ENCODE measurements around the gene ACTMAP.
"Not testable (repeated sequence)": the region's sequence is repeated elsewhere in the genome, so short reads cannot be mapped to it uniquely, and the experiment has no call there.

ACTMAP gene

DNA sequence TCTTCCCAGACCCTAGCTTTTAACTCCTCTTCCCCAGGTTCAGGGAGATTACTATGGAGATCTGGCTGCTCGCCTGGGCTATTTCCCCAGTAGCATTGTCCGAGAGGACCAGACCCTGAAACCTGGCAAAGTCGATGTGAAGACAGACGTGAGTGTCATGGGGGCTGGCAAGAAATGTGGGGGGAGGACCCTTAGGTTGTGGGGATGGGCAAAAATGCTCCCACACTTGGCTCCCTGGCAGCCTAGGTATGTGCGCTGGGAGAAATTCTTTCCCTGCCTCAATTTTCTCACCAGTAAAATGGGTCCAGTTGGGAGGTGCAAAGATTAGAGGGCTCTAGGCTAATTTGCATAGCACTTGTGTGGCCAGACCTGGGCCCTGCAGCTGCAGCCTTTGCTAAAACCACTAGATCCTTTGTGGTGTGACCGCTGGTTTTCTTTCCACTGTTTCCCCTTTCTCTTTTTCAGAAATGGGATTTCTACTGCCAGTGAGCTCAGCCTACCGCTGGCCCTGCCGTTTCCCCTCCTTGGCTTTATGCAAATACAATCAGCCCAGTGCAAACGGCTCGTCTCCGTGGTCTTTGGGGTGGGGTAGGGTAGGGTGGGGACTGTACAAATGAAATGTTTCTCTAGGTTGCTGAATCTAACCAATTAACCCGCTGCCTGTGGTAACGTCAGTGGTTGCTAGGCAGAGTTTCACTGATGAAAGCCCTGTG, 26.8 kb upstream of the ACTMAP start:
- FAIRE-seq (peak; percentile 99), DNase-seq (ENCODE audit: insufficient read length, low spot score) (peak; percentile 67)

DNA sequence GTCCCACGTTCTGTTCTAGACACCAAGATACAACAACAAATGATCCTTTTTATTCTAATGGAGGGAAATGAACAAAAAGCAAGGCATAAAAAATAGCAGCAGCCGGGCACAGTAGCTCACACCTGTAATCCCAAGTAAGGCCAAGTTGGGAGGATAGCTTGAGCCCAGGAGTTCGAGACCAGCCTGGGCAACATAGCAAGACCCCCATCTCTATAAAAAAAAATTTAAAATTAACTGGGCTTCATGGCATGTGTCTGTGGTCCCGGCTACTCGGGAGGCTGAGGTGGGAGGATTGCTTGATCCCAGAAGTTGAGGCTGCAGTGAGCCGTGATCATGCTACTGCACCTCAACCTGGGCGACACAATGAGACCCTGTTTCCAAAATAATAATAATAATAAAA, 26.1 kb upstream of the ACTMAP start:
- FAIRE-seq (no peak), DNase-seq (ENCODE audit: insufficient read length, low spot score) (no peak)

DNA sequence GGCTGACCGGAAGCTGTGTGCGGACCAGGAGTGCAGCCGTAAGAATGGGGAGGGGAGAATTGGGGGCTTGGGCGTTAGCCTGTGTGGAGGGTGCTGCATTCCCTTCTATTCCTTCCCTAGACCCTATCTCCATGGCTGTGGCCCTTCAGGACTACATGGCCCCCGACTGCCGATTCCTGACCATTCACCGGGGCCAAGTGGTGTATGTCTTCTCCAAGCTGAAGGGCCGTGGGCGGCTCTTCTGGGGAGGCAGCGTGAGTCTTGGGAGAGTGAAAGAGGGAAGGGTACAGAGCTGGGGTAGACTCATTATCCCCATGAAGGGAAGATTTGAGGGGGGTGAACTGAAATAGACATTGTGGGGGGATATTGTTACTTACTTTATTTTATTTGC, 25.4 kb upstream of the ACTMAP start:
- FAIRE-seq (no peak), DNase-seq (ENCODE audit: insufficient read length, low spot score) (no peak)

DNA sequence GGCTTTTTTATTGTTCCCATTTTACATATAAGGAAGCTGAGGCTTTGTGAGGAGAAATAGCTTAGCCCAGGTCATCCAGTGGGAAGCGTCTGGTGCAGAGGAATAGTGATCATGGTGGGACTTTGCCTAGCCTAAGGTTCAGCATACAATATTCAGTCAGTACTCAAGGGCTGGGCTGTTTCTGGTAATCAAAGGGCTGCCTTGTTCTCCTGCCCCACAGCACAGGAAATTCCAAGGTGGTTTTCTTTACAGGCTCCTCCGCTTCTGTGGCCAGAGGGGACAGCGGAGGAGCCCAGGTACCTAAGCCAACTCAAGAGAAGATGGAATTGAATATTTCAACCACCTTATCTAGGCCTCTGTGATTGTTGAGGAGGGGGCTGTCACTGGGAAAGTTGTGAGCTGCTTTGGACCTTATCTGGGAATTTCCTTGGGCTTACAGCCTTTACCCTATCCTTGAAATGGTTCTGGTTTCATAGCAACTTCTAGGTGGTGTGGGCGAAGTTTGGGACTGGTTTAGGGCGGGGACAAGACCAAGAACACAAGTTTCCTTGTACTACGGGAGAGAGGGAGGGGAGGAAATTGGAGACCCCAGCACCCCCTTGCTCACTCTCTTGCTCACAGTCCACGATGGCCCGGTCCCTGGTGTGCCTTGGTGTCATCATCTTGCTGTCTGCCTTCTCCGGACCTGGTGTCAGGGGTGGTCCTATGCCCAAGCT, 24.8 kb upstream of the ACTMAP start, which contains the start of gene MIA:
Gene MIA (plus strand): TSS at position 606 of the 716 bp plus-strand sequence. CDS start 22 bp downstream, at position 628.
- DNase-seq (ENCODE audit: insufficient read length, low spot score), result no peak
- no peak for FAIRE-seq

DNA sequence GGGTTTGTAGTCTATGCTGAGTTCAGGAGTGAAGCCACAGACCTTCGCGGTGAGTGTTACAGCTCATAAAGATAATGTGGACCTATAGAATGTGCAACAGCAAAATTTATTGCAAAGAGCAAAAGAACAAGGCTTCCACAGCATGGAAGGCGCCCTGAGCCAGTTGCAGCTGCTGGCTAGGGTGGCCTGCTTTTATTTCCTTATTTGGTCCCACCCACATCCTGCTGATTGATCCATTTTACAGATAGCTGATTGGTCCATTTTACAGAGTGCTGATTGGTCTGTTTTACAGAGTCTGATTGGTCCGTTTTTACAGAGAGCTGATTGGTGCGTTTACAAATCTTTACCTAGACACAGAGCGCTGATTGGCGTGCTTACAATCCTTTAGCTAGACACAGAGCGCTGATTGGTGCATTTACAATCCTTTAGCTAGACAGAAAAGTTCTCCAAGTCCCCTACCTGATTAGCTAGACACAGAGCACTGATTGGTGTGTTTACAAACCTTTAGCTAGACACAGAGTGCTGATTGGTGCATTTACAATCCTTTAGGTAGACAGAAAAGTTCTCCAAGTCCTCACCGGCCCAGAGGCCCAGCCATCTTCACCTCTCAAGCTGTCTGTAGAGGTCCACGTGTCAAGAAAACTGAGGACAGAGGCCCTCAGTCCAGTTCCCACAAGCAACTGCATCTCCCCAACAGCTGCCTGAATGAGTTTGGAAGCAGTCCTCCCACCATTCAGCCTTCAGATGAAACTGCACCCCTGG, 21.0 kb upstream of the ACTMAP start:
- DNase-seq (ENCODE audit: insufficient read length, low spot score); FAIRE-seq: not testable (repeated sequence)

DNA sequence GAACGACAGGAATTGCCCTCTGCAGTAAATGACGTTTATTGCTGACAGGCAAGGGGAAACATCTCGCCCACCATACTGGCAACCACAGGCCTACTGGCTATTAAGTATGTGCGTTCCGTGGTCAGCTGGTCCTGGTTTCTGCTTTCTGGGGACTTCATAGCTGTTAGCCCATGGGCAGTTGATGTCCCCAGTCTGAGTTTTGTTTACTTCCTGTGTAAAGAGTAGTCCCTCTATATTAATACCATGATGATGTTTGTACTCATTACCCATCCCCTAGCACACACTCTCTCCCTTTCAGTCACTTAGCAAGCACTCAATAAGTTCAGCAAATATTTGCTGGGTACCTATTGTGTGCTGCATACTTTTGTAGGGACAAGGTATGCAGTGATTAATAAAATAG, 18.6 kb upstream of the ACTMAP start:
- no peak for DNase-seq (ENCODE audit: insufficient read length, low spot score)
- FAIRE-seq, result no peak

DNA sequence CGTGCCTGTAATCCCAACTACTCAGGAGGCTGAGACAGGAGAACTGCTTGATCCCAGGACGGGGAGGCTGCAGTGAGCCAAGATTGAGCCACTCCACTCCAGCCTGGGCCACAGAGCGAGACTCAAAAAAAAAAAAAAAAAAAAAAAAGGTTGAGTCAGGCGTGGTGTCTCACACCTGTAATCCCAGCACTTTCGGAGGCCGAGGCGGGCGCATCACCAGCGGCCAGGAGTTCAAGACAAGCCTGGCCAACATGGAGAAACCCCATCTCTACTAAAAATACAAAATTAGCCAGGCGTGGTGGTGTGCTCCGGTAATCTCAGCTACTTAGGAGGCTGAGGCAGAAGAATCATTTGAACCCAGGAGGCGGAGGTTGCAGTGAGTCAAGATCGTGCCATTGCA, 16.1 kb upstream of the ACTMAP start:
- not testable (repeated sequence) for FAIRE-seq; DNase-seq (ENCODE audit: insufficient read length, low spot score)

DNA sequence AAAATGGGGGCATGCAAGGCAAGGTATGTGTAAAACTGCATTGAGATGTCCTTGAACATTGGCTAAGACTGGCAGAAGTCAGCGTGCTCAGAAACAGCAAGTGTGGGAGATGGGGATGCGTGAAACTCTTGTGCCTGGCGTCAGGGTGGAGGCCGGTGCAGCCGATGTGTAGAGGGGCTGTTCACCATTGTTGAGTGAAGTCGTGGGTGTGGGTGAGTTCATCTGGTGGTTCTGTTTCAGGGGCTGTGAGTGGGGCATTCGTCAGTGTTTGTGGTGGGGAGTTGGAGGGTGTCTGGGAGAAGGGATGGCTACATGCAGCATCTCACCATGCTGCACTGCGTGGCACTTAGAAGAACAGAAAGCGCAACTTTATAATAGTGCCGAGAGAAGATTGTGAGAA, 13.7 kb upstream of the ACTMAP start:
- FAIRE-seq (no peak), DNase-seq (ENCODE audit: insufficient read length, low spot score) (no peak)

DNA sequence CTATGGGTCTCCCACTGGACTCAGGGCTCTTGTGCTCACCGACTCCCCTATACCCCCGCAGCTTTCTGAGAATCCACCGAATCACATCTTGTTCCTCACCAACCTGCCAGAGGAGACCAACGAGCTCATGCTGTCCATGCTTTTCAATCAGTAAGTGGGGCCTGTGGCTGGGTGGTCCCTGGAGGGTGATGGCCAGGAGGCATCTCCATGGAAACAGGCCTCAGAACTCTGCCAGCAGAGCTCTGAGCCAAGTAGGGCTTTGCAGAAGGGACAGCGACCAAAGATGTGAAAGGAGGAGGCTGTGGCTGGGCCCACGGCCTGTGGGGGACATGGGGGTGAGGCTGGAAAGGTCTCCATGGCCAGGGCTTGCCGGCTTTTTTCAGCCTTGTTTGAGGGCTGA, 13.2 kb upstream of the ACTMAP start:
- DNase-seq (ENCODE audit: insufficient read length, low spot score) (no peak), FAIRE-seq (no peak)

DNA sequence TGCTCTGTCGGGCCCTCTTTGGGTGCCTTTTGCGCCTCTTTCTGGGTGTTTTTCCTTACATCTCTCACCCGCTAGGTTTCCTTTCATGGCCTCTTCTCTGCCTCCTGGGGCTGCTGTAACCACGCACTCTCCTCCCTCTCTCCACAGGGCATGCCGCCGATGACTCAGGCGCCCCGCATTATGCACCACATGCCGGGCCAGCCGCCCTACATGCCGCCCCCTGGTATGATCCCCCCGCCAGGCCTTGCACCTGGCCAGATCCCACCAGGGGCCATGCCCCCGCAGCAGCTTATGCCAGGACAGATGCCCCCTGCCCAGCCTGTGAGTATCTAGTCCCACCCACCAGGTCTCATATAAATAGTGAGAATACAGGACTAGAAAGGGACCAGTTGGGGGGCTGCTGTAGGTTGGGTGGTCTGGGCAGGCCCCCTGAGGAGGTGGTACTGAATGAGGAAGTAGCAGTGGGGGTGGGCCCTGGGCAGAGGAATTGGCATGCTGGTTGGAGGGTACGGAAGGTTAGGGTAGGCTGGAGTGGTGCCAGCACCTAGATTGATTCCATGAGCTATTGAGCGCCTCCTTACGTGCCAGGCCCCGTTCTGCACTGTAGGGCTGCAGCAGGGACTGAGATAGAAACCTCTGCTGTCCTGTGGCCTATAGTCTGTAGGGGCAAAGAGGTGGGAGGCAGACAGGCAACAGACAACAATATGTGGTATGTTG, 12.6 kb upstream of the ACTMAP start:
- DNase-seq (ENCODE audit: insufficient read length, low spot score) (no peak), FAIRE-seq (no peak)

DNA sequence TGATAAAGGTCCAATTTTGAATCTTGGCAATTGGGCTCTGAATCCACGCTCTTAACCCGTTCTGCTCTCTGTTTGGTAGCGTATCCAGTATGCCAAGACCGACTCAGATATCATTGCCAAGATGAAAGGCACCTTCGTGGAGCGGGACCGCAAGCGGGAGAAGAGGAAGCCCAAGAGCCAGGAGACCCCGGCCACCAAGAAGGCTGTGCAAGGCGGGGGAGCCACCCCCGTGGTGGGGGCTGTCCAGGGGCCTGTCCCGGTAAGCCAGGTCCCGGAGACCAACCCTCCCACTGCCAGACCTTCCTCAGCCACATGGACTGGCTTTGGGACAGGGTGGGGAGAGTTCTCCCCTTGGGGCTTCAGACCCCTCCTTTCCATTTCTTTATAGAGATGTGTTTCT, 9.1 kb upstream of the ACTMAP start:
- FAIRE-seq, result no peak
- no peak for DNase-seq (ENCODE audit: insufficient read length, low spot score)

DNA sequence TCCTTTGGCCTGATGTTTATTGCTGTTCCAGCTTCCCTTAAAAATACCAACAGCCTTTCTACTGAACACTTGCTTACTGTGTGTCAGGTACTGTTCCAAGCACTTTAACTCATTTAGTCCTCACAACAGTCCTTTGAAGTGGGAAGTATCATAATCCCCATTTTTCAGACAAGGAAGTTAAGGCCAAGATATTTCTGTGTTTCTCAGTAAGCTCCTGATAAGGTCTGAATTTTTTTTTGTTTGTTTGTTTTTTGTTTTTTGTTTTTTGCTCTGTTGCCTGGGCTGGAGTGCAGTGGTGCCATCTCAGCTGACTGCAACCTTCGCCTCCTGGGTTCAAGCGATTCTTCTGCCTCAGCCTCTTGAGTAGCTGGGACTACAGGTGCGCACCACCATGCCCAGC, 8.2 kb upstream of the ACTMAP start:
- FAIRE-seq, result no peak
- no peak for DNase-seq (ENCODE audit: insufficient read length, low spot score)

DNA sequence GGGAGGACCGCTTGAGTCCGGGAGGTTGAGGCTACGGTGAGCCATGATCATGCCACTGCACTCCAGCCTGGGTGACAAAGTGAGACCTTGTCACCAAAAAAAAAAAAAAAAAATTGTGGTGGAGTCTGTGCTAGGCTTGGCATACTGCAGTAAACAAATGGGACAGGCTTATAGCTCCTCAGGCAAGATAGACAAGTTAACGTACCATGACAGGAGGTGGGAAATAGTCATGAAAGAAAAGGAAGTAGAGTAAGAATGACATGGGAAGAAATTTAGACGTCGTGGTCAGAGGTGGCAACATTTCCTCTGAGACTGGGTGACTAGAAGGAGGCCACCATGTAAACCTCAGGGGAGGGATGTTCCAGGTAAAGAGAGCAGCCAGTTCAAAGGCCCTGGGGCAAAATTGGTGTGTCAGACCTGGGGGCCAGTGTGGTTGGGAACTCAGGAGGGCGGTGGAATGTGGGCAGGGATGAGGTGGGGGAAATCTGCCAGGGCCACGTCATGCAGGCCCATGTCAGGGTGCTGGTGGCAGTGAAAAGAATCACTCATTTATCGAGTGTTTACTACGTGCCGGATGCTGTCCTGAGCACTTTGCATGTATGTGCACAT, 6.3 kb upstream of the ACTMAP start:
- DNase-seq (ENCODE audit: insufficient read length, low spot score), result no peak
- FAIRE-seq, result no peak

DNA sequence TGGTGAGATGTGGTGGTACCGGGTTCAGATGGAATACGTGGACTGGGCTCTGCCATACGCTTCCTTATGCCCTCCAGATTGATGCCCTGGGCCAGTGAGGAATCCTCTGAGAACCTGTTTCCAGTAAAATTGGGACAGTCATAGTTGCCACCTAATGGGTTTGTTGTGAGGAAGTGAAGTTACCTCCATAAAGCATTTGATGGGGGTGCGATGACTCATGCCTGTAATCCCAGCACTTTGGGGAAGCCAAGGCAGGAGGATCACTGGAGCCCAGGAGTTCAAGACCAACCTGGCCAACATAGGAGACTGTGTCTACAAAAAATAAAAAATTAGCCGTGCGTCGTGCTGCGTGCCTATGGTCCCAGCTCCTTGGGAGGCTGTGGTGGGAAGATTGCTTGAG, 5.5 kb upstream of the ACTMAP start:
- FAIRE-seq, result no peak
- no peak for DNase-seq (ENCODE audit: insufficient read length, low spot score)

DNA sequence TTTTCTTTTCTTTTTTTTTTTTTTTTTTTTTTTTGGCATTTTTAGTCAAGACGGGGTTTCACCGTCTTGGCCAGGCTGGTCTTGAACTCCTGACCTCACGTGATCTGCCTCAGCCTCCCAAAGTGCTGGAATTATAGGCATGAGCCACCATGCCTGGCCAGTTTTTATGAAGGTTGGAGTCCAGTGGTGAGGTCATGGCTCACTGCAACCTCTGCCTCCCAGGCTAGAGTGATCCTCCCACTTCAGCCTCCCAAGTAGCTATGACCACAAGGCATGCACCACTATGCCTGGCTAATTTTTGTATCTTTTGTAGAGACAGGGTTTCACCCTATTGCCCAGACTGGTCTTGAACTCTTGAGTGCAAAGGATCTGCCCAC, 5.0 kb upstream of the ACTMAP start:
- FAIRE-seq, result no peak
- DNase-seq (ENCODE audit: insufficient read length, low spot score), result no peak

DNA sequence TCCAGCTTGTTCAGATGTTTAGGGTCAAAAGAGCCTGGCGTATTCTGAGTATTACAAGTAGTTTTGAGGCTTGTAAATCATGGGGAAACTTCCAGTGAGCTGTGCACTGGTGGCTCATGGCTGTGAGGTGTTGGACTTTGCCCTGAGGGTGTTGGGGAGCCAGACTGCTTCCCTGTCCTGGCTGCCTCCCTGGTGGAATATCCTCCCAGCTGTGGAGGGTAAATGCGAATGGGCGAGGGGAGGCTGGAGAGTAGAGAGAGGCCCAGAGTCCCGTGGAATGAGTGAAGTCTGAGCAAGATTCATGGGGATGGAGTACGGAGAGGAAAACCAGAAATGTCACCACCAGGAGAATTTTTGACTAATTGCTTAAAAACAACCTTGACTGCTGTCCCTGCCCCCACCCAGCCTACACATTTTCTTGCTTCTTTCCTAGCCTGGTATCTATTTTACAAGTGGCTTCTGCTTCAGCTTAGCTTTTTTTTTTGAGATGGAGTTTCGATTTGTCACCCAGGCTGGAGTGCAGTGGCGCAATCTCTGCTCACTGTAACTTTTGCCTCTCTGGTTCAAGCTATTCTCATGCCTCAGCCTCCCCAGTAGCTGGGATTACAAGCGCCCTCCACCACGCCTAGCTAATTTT, 4.5 kb upstream of the ACTMAP start:
- DNase-seq (ENCODE audit: insufficient read length, low spot score) (no peak), FAIRE-seq (peak; percentile 21)

DNA sequence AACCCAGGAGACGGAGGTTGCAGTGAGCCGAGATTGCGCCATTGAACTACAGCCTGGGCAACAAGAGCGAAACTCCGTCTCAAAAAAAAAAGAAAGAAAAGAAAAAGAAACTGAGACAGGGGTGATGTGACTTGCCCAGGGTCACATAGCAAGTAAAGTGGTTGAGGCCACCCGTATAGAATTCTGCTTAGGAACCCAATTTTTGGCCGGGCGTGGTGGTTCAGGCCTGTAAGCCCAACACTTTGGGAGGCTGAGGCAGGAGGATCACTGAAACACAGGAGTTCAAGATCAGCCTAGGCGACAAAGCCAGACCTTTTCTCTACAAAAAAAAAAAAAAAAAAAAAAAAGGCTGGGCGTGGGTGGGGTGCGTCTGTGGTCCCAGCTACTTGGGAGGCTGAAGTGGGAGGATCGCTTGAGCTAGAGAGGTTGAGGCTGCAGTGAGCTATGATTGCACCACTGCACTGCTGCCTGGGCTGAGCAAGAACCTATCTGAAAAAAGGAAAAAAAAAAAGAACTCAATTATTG, 2.0 kb upstream of the ACTMAP start:
- FAIRE-seq (no peak), DNase-seq (ENCODE audit: insufficient read length, low spot score) (no peak)

DNA sequence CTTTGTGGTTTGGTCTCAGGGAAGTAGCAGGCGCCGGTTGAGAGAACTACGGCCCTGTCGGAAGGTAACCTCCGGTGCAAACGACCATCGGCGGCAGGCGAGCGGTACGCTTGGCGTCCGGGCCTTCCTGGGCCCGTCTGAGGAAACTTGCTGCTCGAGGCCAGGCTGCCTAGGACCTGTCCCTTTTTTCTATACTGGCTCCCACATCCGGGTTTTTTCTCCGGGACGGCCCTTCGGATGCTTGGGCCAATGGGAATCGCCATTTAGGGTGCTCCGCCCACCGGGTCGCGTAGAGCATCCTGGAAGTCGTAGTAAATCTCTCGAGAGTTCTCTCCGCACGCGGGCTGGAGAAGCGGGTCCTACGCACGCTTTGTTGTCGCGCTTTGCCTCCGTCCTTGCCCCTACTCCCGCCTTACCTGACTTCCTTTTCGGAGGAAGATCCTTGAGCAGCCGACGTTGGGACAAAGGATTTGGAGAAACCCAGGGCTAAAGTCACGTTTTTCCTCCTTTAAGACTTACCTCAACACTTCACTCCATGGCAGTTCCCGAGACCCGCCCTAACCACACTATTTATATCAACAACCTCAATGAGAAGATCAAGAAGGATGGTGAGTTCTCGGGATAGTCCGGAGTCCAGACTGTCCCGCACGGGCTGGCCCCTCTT, 729 bp upstream of the ACTMAP start, which contains the start of gene SNRPA:
Gene SNRPA (plus strand): TSS at position 330 of the 664 bp plus-strand sequence. CDS start 206 bp downstream, at position 536.
- peak; percentile 74 for DNase-seq (ENCODE audit: insufficient read length, low spot score)
- FAIRE-seq, result peak; percentile 96

DNA sequence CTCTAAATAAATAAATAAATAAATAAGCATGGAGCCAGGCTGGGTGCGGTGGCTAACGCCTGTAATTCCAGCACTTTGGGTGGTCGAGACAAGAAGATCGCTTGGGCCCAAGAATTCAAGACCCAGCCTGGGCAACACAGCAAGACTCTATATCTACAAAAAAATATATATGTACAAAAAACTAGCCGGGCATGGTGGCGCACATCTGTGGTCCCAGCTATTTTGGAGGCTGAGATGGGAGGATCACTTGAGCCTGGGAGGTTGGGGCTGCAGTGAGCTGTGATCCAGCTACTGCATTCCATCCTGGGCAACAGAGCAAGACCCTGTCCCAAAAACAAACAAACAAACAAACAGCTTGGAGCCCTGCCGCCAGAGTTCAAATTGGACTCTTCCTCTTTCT, 2.7 kb downstream of the ACTMAP start:
- no peak for DNase-seq (ENCODE audit: insufficient read length, low spot score)
- FAIRE-seq, result no peak
